ENCODE measurements around the gene HYDIN. TPM values are rescaled to one million over a fixed set of nuclear protein-coding genes. Genes with fewer than 3 reads are reported as not detected.
A peak's percentile ranks its signal among the peaks of the same experiment; 100 is the strongest.

Gene HYDIN
- polyA plus RNA-seq, 2 of the 4 experiments (the other 2 are of a cell fraction), result 0.23 to 0.41 TPM

GRCh38 chr16:70767377-70768202, 462.9 kb downstream of the HYDIN start:
- ATAC-seq (no peak), FAIRE-seq (no peak), DNase-seq (ENCODE audit: low read depth in 1 of 2, low spot score in 1 of 2) (no peak)
- POLR2A ChIA-PET, result no interaction called here
- CTCF ChIA-PET, result interaction anchor here (0.6 to 17.5 kb wide), 9 partner anchors 9 to 308 kb away, joined by 3 to 463 read pairs (median 5); partner anchors contain the start of gene MTSS2
- peak overlapping the region; percentile 13 to 60; a peak in 3 of 6 replicates for H3K27ac ChIP-seq
- H3K4me3 ChIP-seq, result no peak overlapping the region
- WGBS (ENCODE audit: missing lambda C conversion rate), result 59% methylated on average over 4 of the region's 4 CpGs
- peaks cover 27% of the 10 kb centered on the region for H3K4me1 ChIP-seq
- TF ChIP-seq NFE2L2 (conservative IDR thresholded peaks at IDR 0.05; ENCODE audit: low read length) (no peak), POLR2A (IDR thresholded peaks at IDR 0.05; ENCODE audit: low read length) (no peak), FOSL2 (IDR thresholded peaks at IDR 0.05) (no peak), FOSL2 (CRISPR knock-in tag; IDR thresholded peaks at IDR 0.05) (no peak)
- H3K4me2 ChIP-seq, result peak overlapping the region; percentile 42
- no peaks in the 10 kb centered on the region for H3K9me3 ChIP-seq

- DNase-seq (ENCODE audit: low read depth in 1 of 2, low spot score in 1 of 2) (no peak), ATAC-seq (no peak), FAIRE-seq (no peak)
- no peak overlapping the region for H3K4me3 ChIP-seq
- H3K4me1 ChIP-seq, result peaks cover 34% of the 10 kb centered on the region
- ChIA-PET POLR2A (no interaction called here), CTCF (interaction anchor here (0.7 to 17.5 kb wide), 5 partner anchors 8 to 114 kb away, joined by 3 to 463 read pairs (median 5); partner anchors contain the start of gene MTSS2)
- H3K27ac ChIP-seq, result no peak overlapping the region
- TF ChIP-seq EHF (CRISPR knock-in tag; IDR thresholded peaks at IDR 0.05) (no peak), HMGXB4 (CRISPR knock-in tag; IDR thresholded peaks at IDR 0.05; ENCODE audit: borderline replicate concordance) (no peak), NFE2L2 (conservative IDR thresholded peaks at IDR 0.05; ENCODE audit: low read length) (no peak), E2F6 (IDR thresholded peaks at IDR 0.05; ENCODE audit: borderline replicate concordance, low read depth) (no peak), ZC3H11A (IDR thresholded peaks at IDR 0.05) (no peak), HOXB13 (CRISPR knock-in tag; IDR thresholded peaks at IDR 0.05; ENCODE audit: low read depth) (no peak), SMC3 (IDR thresholded peaks at IDR 0.05) (no peak), POLR2A (IDR thresholded peaks at IDR 0.05; ENCODE audit: low read length) (no peak), TP53 (CRISPR knock-in tag; IDR thresholded peaks at IDR 0.05) (no peak), KDM1A (IDR thresholded peaks at IDR 0.05; ENCODE audit: low read depth) (no peak), TFCP2L1 (CRISPR knock-in tag; IDR thresholded peaks at IDR 0.05) (no peak), HDAC2 (IDR thresholded peaks at IDR 0.05) (no peak), HES2 (IDR thresholded peaks at IDR 0.05) (no peak), HOXB5 (CRISPR knock-in tag; IDR thresholded peaks at IDR 0.05) (no peak), KDM5A (IDR thresholded peaks at IDR 0.05) (no peak), NPAS2 (CRISPR knock-in tag; IDR thresholded peaks at IDR 0.05; ENCODE audit: borderline replicate concordance) (no peak)
- H3K4me2 ChIP-seq, result no peak overlapping the region
- 94% methylated on average over 4 of the region's 4 CpGs for WGBS (ENCODE audit: missing lambda C conversion rate)
- H3K9me3 ChIP-seq, result no peaks in the 10 kb centered on the region
Measured at GRCh38 chr16:70766658-70767057, 463.9 kb downstream of the HYDIN start.

- H3K4me2 ChIP-seq, result no peak overlapping the region
- no peak for DNase-seq (ENCODE audit: low read depth in 1 of 2, low spot score in 1 of 2)
- POLR2A ChIA-PET, result no interaction called here
- no peak for ATAC-seq
- no peaks in the 10 kb centered on the region for H3K9me3 ChIP-seq
- no peak overlapping the region for H3K4me3 ChIP-seq
- 91% methylated on average over 8 of the region's 8 CpGs for WGBS (ENCODE audit: missing lambda C conversion rate)
- H3K27ac ChIP-seq, result no peak overlapping the region
- CTCF ChIA-PET, result interaction anchor here (0.7 to 17.5 kb wide), 8 partner anchors 7 to 845 kb away, joined by 3 to 463 read pairs (median 3); partner anchors contain the start of gene MTSS2
- no peak for FAIRE-seq
- H3K4me1 ChIP-seq, result peaks cover 34% of the 10 kb centered on the region
- TF ChIP-seq PHF8 (IDR thresholded peaks at IDR 0.05; ENCODE audit: borderline replicate concordance, low read depth) (no peak), HOXA7 (CRISPR knock-in tag; IDR thresholded peaks at IDR 0.05) (no peak), BHLHE40 (IDR thresholded peaks at IDR 0.05; ENCODE audit: low read depth, low read length) (no peak), E2F6 (IDR thresholded peaks at IDR 0.05; ENCODE audit: borderline replicate concordance, low read depth) (no peak), CEBPB (IDR thresholded peaks at IDR 0.05) (no peak), CTCF (IDR thresholded peaks at IDR 0.05) (no peak), MAZ (IDR thresholded peaks at IDR 0.05; ENCODE audit: borderline replicate concordance, low read depth, low read length) (no peak), REST (IDR thresholded peaks at IDR 0.05) (no peak)
Measured at GRCh38 chr16:70766176-70766575, 464.3 kb downstream of the HYDIN start.

Measured in A549 (cell line).